ENCODE measurements around the gene C6. TPM values are rescaled to one million over a fixed set of nuclear protein-coding genes. Genes with fewer than 3 reads are reported as not detected.

Gene C6
- total and polyA plus RNA-seq, 2 of the 8 experiments (the other 6 are each of a cell fraction or from before 2014, with no cell fraction given) = not detected

DNA sequence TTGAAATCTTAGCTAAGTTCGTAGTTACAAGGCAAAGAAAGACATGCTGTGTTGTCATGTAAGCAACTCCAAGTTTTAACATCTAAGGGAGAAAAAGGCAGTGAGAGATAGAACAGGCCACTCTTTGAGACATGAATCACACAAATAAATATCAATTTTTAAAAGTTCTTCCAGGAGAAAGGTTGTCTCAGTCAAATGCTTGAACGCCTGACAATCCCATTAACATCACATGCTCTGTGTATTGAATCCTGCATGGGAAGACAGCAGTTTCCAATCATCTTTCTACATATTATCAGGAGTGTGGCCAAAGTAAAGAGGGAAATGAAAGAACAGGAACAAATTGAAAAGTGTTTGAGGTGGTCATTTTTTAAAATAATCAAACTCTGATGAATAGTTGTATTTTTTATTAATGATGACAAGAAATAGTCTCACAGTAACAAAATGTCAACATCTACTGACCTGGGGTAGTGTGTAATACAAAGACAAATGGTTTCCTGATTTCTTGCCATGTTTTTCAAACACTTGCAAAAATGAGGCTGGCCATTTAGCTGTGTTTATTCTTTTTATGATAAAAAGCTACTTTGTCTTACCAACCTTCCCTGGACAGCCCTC lies 6.4 kb upstream of the C6 start:
- H3K79me2 ChIP-seq (ENCODE audit: control insufficient read depth in 1 of 2, insufficient read depth in 2 of 2, low read length in 2 of 2) = no peaks in the 10 kb centered on the region
- no peak overlapping the region for H2AK5ac ChIP-seq (ENCODE audit: low read depth, low read length)
- no peak overlapping the region for H4K5ac ChIP-seq (ENCODE audit: insufficient read length, low read depth, low read length)
- H3K9me3 ChIP-seq (ENCODE audit: insufficient read depth in 2 of 2, low read depth in 1 of 2, low read length in 1 of 2) = no peaks in the 10 kb centered on the region
- H2AFZ ChIP-seq (ENCODE audit: low read length) = no peak overlapping the region
- H4K20me1 ChIP-seq (replicated peaks in 1 of 2; ENCODE audit: control insufficient read depth in 1 of 2, insufficient read depth in 2 of 2, low read length in 2 of 2) = no peaks in the 10 kb centered on the region
- no peaks in the 10 kb centered on the region for H3K27me3 ChIP-seq (replicated peaks in 1 of 4; ENCODE audit: control insufficient read depth in 3 of 4, extremely low read depth in 1 of 4, insufficient read depth in 3 of 4, low read length in 3 of 4)
- no peaks in the 10 kb centered on the region for H3K36me3 ChIP-seq (ENCODE audit: control insufficient read depth in 2 of 4, insufficient read depth in 4 of 4, low read length in 3 of 4)
- no peak overlapping the region for H3K56ac ChIP-seq (replicated peaks; ENCODE audit: insufficient read length, low read depth, low read length)
- FAIRE-seq (no peak), DNase-seq (ENCODE audit: low read depth in 1 of 2, low spot score in 2 of 2) (no peak)
- no peak overlapping the region for H2BK15ac ChIP-seq (ENCODE audit: low read length)
- no peak overlapping the region for H3K4ac ChIP-seq (replicated peaks; ENCODE audit: insufficient read length, low read depth, low read length)
- H3K4me3 ChIP-seq (ENCODE audit: extremely low read depth in 1 of 4, insufficient read depth in 2 of 4, low read depth in 3 of 4, low read length in 4 of 4) = 0 out of 8 replicates have a peak overlapping the region, but pooled peaks of 1 of the 4 experiments have one; percentile 17
- no peak overlapping the region for H2BK120ac ChIP-seq (replicated peaks; ENCODE audit: low read depth, low read length)
- CTCF ChIA-PET (ENCODE audit: partially characterized antibody) = interaction anchor here (1.0 kb wide), 1 partner anchor 315 kb away, joined by 3 read pairs; no protein-coding TSS in a partner anchor
- 82% methylated on average over 2 of the region's 2 CpGs; no CpG with 5 or more reads in 1 of the 2 experiments for WGBS, 2 experiments (ENCODE audit: extremely low coverage in 1 of 2, insufficient coverage in 1 of 2, insufficient read length in 1 of 2, insufficient replicate concordance in 2 of 2, low coverage in 1 of 2, low lambda C conversion rate in 2 of 2, missing lambda C conversion rate in 1 of 2)
- H3K18ac ChIP-seq (ENCODE audit: extremely low read depth, low read length) = no peak overlapping the region
- H2BK20ac ChIP-seq (ENCODE audit: low read length) = no peak overlapping the region
- no peaks in the 10 kb centered on the region for H3K79me1 ChIP-seq (ENCODE audit: low read depth, low read length)
- no peak overlapping the region for H3K23ac ChIP-seq (ENCODE audit: insufficient read length)
- no peak overlapping the region for H2BK12ac ChIP-seq (ENCODE audit: low read depth, low read length)
- no peak overlapping the region for H3K9ac ChIP-seq (replicated peaks in 1 of 4; ENCODE audit: extremely low read depth in 1 of 4, low read depth in 3 of 4, low read length in 3 of 4)
- H3K4me2 ChIP-seq (ENCODE audit: insufficient read depth in 1 of 2, low read depth in 2 of 2, low read length in 2 of 2) = peak overlapping the region in 1 of 2 experiments; percentile 5; a peak in 2 of 4 replicates
- H2BK5ac ChIP-seq (ENCODE audit: low read depth, low read length) = no peak overlapping the region
- H3K14ac ChIP-seq (ENCODE audit: insufficient read length) = no peak overlapping the region
- POLR2A ChIA-PET (ENCODE audit: partially characterized antibody) = no interaction called here
- no peak overlapping the region for H4K8ac ChIP-seq (ENCODE audit: extremely low read depth, insufficient read depth, low read length)
- H3K4me1 ChIP-seq (replicated peaks in 1 of 4; ENCODE audit: control insufficient read depth in 3 of 4, insufficient read depth in 4 of 4, low read length in 3 of 4) = peaks cover 0 to 9% (median 0%) of the 10 kb centered on the region in 4 experiments; a peak in 2 of 7 replicates
- H3K27ac ChIP-seq (ENCODE audit: low read depth, low read length) = no peak overlapping the region
- H3K23me2 ChIP-seq (ENCODE audit: low read depth, low read length) = no peaks in the 10 kb centered on the region
- no peak overlapping the region for H4K91ac ChIP-seq (replicated peaks; ENCODE audit: insufficient read length, low read length)
- TF ChIP-seq MAFK (IDR thresholded peaks at IDR 0.05; ENCODE audit: low read depth, low read length) (no peak), FOSL1 (IDR thresholded peaks at IDR 0.05; ENCODE audit: insufficient read depth, low read depth, low read length) (no peak), ASH2L (IDR thresholded peaks at IDR 0.05; ENCODE audit: low read length) (no peak), SIX5 (IDR thresholded peaks at IDR 0.05; ENCODE audit: low read depth, low read length) (no peak), RAD21 (IDR thresholded peaks at IDR 0.05 in 1 of 2, conservative IDR thresholded peaks at IDR 0.05 in 1 of 2; ENCODE audit: low read depth in 2 of 2, low read length in 2 of 2) (no peak), KDM5A (IDR thresholded peaks at IDR 0.05; ENCODE audit: low read length) (no peak), EP300 (IDR thresholded peaks at IDR 0.05; ENCODE audit: borderline replicate concordance in 1 of 2, low read depth in 2 of 2, low read length in 2 of 2) (no peak), CBX8 (IDR thresholded peaks at IDR 0.05; ENCODE audit: borderline replicate concordance, low read depth, low read length) (no peak), CTBP2 (IDR thresholded peaks at IDR 0.05; ENCODE audit: borderline replicate concordance, insufficient read depth, insufficient read length, low read length) (no peak), SP2 (IDR thresholded peaks at IDR 0.05; ENCODE audit: low read length) (no peak), SIN3A (conservative IDR thresholded peaks at IDR 0.05 in 1 of 2, IDR thresholded peaks at IDR 0.05 in 1 of 2; ENCODE audit: low read depth in 1 of 2, low read length in 2 of 2) (no peak), SP1 (IDR thresholded peaks at IDR 0.05; ENCODE audit: low read depth, low read length) (no peak), TBP (IDR thresholded peaks at IDR 0.05; ENCODE audit: low read depth, low read length) (no peak)

Measured in H1 (cell line).